VCaP (cell line): Measurements from ENCODE around the gene CYP11A1.

Experiments
- H3K27ac ChIP-seq: fragments of 450-650 bp; 2 replicates; pipeline ENCODE4 v1.5.1; 2017
- TF ChIP-seq, protein P1 (sequence below): fragments of 450-650 bp; conservative IDR thresholded peaks from 2 replicates; pipeline ENCODE4 v1.5.1; 2017; ENCODE audit warnings: mild to moderate bottlenecking, moderate library complexity

CYP11A1 gene

GRCh38 chr15:74301583-74302361 is 65.7 kb downstream of the CYP11A1 start:
- H3K27ac ChIP-seq: no peak overlapping the region
- TF ChIP-seq, protein P1, sequence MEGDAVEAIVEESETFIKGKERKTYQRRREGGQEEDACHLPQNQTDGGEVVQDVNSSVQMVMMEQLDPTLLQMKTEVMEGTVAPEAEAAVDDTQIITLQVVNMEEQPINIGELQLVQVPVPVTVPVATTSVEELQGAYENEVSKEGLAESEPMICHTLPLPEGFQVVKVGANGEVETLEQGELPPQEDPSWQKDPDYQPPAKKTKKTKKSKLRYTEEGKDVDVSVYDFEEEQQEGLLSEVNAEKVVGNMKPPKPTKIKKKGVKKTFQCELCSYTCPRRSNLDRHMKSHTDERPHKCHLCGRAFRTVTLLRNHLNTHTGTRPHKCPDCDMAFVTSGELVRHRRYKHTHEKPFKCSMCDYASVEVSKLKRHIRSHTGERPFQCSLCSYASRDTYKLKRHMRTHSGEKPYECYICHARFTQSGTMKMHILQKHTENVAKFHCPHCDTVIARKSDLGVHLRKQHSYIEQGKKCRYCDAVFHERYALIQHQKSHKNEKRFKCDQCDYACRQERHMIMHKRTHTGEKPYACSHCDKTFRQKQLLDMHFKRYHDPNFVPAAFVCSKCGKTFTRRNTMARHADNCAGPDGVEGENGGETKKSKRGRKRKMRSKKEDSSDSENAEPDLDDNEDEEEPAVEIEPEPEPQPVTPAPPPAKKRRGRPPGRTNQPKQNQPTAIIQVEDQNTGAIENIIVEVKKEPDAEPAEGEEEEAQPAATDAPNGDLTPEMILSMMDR: no peak

GRCh38 chr15:74300057-74300795 is 67.2 kb downstream of the CYP11A1 start:
- TF ChIP-seq, protein P1: no peak
- H3K27ac ChIP-seq: no peak overlapping the region

DNA sequence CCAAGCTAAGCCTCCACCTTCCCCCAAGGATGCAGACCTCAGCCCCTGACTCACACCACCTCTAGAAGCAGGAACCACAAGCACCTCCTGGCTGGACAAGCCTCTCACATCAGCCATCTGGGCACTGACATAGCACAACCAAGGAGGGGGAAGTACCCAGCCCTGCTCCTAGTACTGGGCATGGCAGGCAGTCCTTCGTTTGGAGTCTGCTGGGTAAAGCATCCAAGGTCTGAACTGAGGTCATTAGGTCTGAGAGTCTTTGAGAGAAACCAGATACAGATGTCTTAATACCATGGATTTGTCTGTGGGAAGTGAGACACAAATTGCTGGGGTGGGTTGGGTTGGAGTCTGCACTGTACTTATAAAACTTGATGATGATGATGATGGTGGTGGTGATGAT is 69.6 kb downstream of the CYP11A1 start:
- no peak overlapping the region for H3K27ac ChIP-seq
- TF ChIP-seq, protein P1: no peak

- TF ChIP-seq, protein P1: 0 out of 2 replicates have a peak, but pooled peaks have one; percentile 10
- no peak overlapping the region for H3K27ac ChIP-seq
Observed at GRCh38 chr15:74295800-74296199, 71.6 kb downstream of the CYP11A1 start.

GRCh38 chr15:74294010-74294409 is 73.4 kb downstream of the CYP11A1 start:
- TF ChIP-seq, protein P1: no peak
- no peak overlapping the region for H3K27ac ChIP-seq

GRCh38 chr15:74293021-74293810 is 74.2 kb downstream of the CYP11A1 start:
- no peak overlapping the region for H3K27ac ChIP-seq
- TF ChIP-seq, protein P1: no peak
